HL-60 (cell line): Measurements from ENCODE around the gene RGR.

Experiments
- DNase-seq, 2 experiments: peaks; one replicate each; pipeline ENCODE4 v3.0.0-alpha.2; 2010 to 2020; ENCODE audit warnings: low read depth in 1 of 2, low spot score in 1 of 2
- H3K27ac ChIP-seq: fragments of 250-450 bp; sonication (Bioruptor Pico); replicated peaks from 2 replicates; pipeline ENCODE4 v1.5.1; 2020; ENCODE audit warnings: mild to moderate bottlenecking, moderate library complexity
- H3K27me3 ChIP-seq: fragments of 250-450 bp; sonication (Bioruptor Pico); 2 replicates; pipeline ENCODE4 v1.5.1; 2021; ENCODE audit warnings: mild to moderate bottlenecking, moderate library complexity; ENCODE audit not compliant: insufficient read depth, poor library complexity, severe bottlenecking
- H3K4me3 ChIP-seq: replicated peaks from 2 replicates; pipeline ENCODE4 v1.5.1; 2011; ENCODE audit warnings: mild to moderate bottlenecking, control low read depth, low read length; ENCODE audit not compliant: insufficient read depth
- CTCF ChIP-seq: IDR thresholded peaks from one replicate; pipeline ENCODE4 v1.5.1; 2011; ENCODE audit warnings: low read length, control low read depth, inconsistent platforms; ENCODE audit not compliant: insufficient read depth
- GABPA ChIP-seq: IDR thresholded peaks from 2 replicates; pipeline ENCODE4 v1.6.1; 2012; ENCODE audit warnings: low read depth
- POLR2AphosphoS5 ChIP-seq: IDR thresholded peaks from 2 replicates; pipeline ENCODE4 v1.6.1; 2012; ENCODE audit warnings: low read depth
- REST ChIP-seq: IDR thresholded peaks from 2 replicates; pipeline ENCODE4 v1.6.1; 2012; ENCODE audit warnings: low read depth; ENCODE audit not compliant: insufficient replicate concordance
- SPI1 ChIP-seq: IDR thresholded peaks from 2 replicates; pipeline ENCODE4 v1.6.1; 2012; ENCODE audit warnings: low read depth, mild to moderate bottlenecking, borderline replicate concordance

RGR gene

GRCh38 chr10:84221916-84222315 is 22.9 kb upstream of the RGR start:
- no peak for TF ChIP-seq REST
- no peak for TF ChIP-seq CTCF
- TF ChIP-seq GABPA = no peak
- TF ChIP-seq POLR2AphosphoS5 = no peak
- no peak for TF ChIP-seq SPI1
- DNase-seq = no peak
- no peaks in the 10 kb centered on the region for H3K27me3 ChIP-seq
- H3K4me3 ChIP-seq = no peak overlapping the region
- no peak overlapping the region for H3K27ac ChIP-seq

- Histone ChIP-seq H3K27ac (no peak overlapping the region), H3K27me3 (no peaks in the 10 kb centered on the region), H3K4me3 (no peak overlapping the region)
- TF ChIP-seq POLR2AphosphoS5 = no peak
- TF ChIP-seq CTCF = no peak
- peak; percentile 96 for TF ChIP-seq REST
- no peak for DNase-seq
Measured at GRCh38 chr10:84224411-84225028, 20.3 kb upstream of the RGR start.

GRCh38 chr10:84225427-84226173 is 19.3 kb upstream of the RGR start, which contains the start of gene LRIT2:
Gene LRIT2, minus strand, starts transcription at chr10:84225544. Its CDS starts 24 bp downstream, at chr10:84225520.
- Histone ChIP-seq H3K4me3 (no peak within 1 kb of the TSS), H3K27ac (no peak within 1 kb of the TSS), H3K27me3 (no peaks in the 10 kb centered on the region)
- DNase-seq = no peak
- TF ChIP-seq POLR2AphosphoS5 = no peak

GRCh38 chr10:84226616-84227015 is 18.2 kb upstream of the RGR start:
- no peaks in the 10 kb centered on the region for H3K27me3 ChIP-seq
- TF ChIP-seq POLR2AphosphoS5 (no peak), GABPA (no peak), REST (no peak), SPI1 (no peak)
- H3K4me3 ChIP-seq = no peak overlapping the region
- DNase-seq = no peak
- H3K27ac ChIP-seq = no peak overlapping the region
